Mononuclear cell (primary cell): ENCODE results near the gene NOL4L. TPM values are rescaled to one million over a fixed set of nuclear protein-coding genes. Genes with fewer than 3 reads are reported as not detected.
"Not testable (repeated sequence)": the region's sequence is repeated elsewhere in the genome, so short reads cannot be mapped to it uniquely, and the experiment has no call there.

Experiments
- H3K27me3 ChIP-seq: 2 replicates; pipeline ENCODE4 v1.6.0; 2011; ENCODE audit warnings: low read length, control low read depth; ENCODE audit not compliant: insufficient read depth
- H3K4me1 ChIP-seq: 2 replicates; pipeline ENCODE4 v1.5.1; 2011; ENCODE audit warnings: mild to moderate bottlenecking, low read length, control low read depth; ENCODE audit not compliant: insufficient read depth
- H3K4me3 ChIP-seq: 2 replicates; pipeline ENCODE4 v1.5.1; 2011; ENCODE audit warnings: mild to moderate bottlenecking, low read length, moderate library complexity
- H3K9me3 ChIP-seq: 2 replicates; pipeline ENCODE4 v1.5.1; 2011; ENCODE audit warnings: low read depth, mild to moderate bottlenecking, control low read depth, low read length
- total RNA-seq: library from RNA; depleted of rRNA; stranded (reverse); fragments of >200 nt; gene quantifications from one replicate; pipeline ENCODE4 v1.2.3, GENCODE V29; 2012

The NOL4L gene
- total RNA-seq, 1 donor, result 26.2 TPM

GRCh38 chr20:32501709-32502108 lies 83.4 kb downstream of the NOL4L start:
- Histone ChIP-seq H3K27me3 (no peaks in the 10 kb centered on the region), H3K4me3 (no peak overlapping the region), H3K9me3 (no peaks in the 10 kb centered on the region), H3K4me1 (peaks cover 31% of the 10 kb centered on the region)

GRCh38 chr20:32497589-32498224 lies 87.4 kb downstream of the NOL4L start:
- no peak overlapping the region for H3K4me3 ChIP-seq
- H3K27me3 ChIP-seq, result no peaks in the 10 kb centered on the region
- no peaks in the 10 kb centered on the region for H3K9me3 ChIP-seq
- H3K4me1 ChIP-seq, result peaks cover 14% of the 10 kb centered on the region

- H3K9me3 ChIP-seq, result no peaks in the 10 kb centered on the region
- no peak overlapping the region for H3K4me3 ChIP-seq
- H3K27me3 ChIP-seq, result no peaks in the 10 kb centered on the region
- peaks cover 14% of the 10 kb centered on the region for H3K4me1 ChIP-seq
These were observed 88.2 kb downstream of the NOL4L start for GRCh38 chr20:32496811-32497533.

GRCh38 chr20:32495949-32496348 lies 89.2 kb downstream of the NOL4L start:
- Histone ChIP-seq H3K9me3 (no peaks in the 10 kb centered on the region), H3K4me1 (peaks cover 14% of the 10 kb centered on the region), H3K4me3 (no peak overlapping the region), H3K27me3 (no peaks in the 10 kb centered on the region)

- H3K4me1 ChIP-seq, result peaks cover 14% of the 10 kb centered on the region
- H3K9me3 ChIP-seq, result no peaks in the 10 kb centered on the region
- no peaks in the 10 kb centered on the region for H3K27me3 ChIP-seq
- H3K4me3 ChIP-seq, result no peak overlapping the region
These were observed 89.9 kb downstream of the NOL4L start for GRCh38 chr20:32495217-32495565.

GRCh38 chr20:32494483-32495216 lies 90.5 kb downstream of the NOL4L start:
- no peaks in the 10 kb centered on the region for H3K27me3 ChIP-seq
- no peak overlapping the region for H3K4me3 ChIP-seq
- no peaks in the 10 kb centered on the region for H3K9me3 ChIP-seq
- H3K4me1 ChIP-seq, result peaks cover 14% of the 10 kb centered on the region

GRCh38 chr20:32493356-32493755 lies 91.8 kb downstream of the NOL4L start:
- Histone ChIP-seq H3K27me3 (no peaks in the 10 kb centered on the region), H3K4me1 (peaks cover 14% of the 10 kb centered on the region), H3K9me3 (no peaks in the 10 kb centered on the region)

GRCh38 chr20:32491764-32492151 lies 93.4 kb downstream of the NOL4L start:
- H3K27me3 ChIP-seq, H3K4me3 ChIP-seq, H3K4me1 ChIP-seq, H3K9me3 ChIP-seq: not testable (repeated sequence)

More at GRCh38 chr20:32493356-32493755, 91.8 kb downstream of the NOL4L start:
- no peak overlapping the region for H3K4me3 ChIP-seq

GRCh38 chr20:32490942-32491763 lies 94.0 kb downstream of the NOL4L start:
- Histone ChIP-seq H3K4me3 (no peak overlapping the region), H3K4me1 (peaks cover 4% of the 10 kb centered on the region), H3K9me3 (no peaks in the 10 kb centered on the region), H3K27me3 (no peaks in the 10 kb centered on the region)

GRCh38 chr20:32488066-32488838 lies 96.9 kb downstream of the NOL4L start:
- Histone ChIP-seq H3K9me3 (no peaks in the 10 kb centered on the region), H3K27me3 (no peaks in the 10 kb centered on the region), H3K4me1 (peaks cover 18% of the 10 kb centered on the region), H3K4me3 (no peak overlapping the region)

- Histone ChIP-seq H3K9me3 (no peaks in the 10 kb centered on the region), H3K27me3 (no peaks in the 10 kb centered on the region), H3K4me1 (peaks cover 21% of the 10 kb centered on the region)
These were observed 97.8 kb downstream of the NOL4L start for GRCh38 chr20:32487381-32487780.

GRCh38 chr20:32485770-32486478 lies 99.2 kb downstream of the NOL4L start:
- H3K4me3 ChIP-seq, result no peak overlapping the region
- no peaks in the 10 kb centered on the region for H3K27me3 ChIP-seq
- H3K4me1 ChIP-seq, result peaks cover 35% of the 10 kb centered on the region
- no peaks in the 10 kb centered on the region for H3K9me3 ChIP-seq

More at GRCh38 chr20:32487381-32487780, 97.8 kb downstream of the NOL4L start:
- no peak overlapping the region for H3K4me3 ChIP-seq

- no peaks in the 10 kb centered on the region for H3K27me3 ChIP-seq
- H3K4me1 ChIP-seq, result peaks cover 41% of the 10 kb centered on the region
- H3K4me3 ChIP-seq, result peak overlapping the region; percentile 30
- H3K9me3 ChIP-seq, result no peaks in the 10 kb centered on the region
These were observed 100.0 kb downstream of the NOL4L start for GRCh38 chr20:32484958-32485769.
